Caki2 (cell line): ENCODE measurements around the gene SGSM1. TPM values are rescaled to one million over a fixed set of nuclear protein-coding genes. Genes with fewer than 3 reads are reported as not detected.
A peak's percentile ranks its signal among the peaks of the same experiment; 100 is the strongest.

Experiments used
- DNase-seq: peaks from one replicate; pipeline ENCODE4 v3.0.0-alpha.2; 2015; ENCODE audit warnings: low read depth
- in situ Hi-C: cut with HindIII; loops from 2 replicates; pipeline ENCODE4 v1.10.0; 2016; ENCODE audit warnings: low sequenced_read_pairs, low pct_unique_long_range_greater_than_20kb, mixed read lengths
- total RNA-seq: library from RNA; depleted of rRNA; stranded (reverse); fragments of >200 nt; shearing (Covaris generic); gene quantifications from 2 replicates; pipeline ENCODE4 v1.2.3, GENCODE V29; 2014; ENCODE audit warnings: low replicate concordance; rRNA removed

SGSM1 gene
- total RNA-seq, 1 experiment from 2014 or later: 0.27 TPM

GRCh38 chr22:24961217-24961844, 155.3 kb downstream of the SGSM1 start:
- in situ Hi-C loops: no loop called here

GRCh38 chr22:24962094-24962493, 156.1 kb downstream of the SGSM1 start:
- no peak for DNase-seq
- in situ Hi-C loops: no loop called here

More at GRCh38 chr22:24961217-24961844, 155.3 kb downstream of the SGSM1 start:
- no peak for DNase-seq

- in situ Hi-C loops: no loop called here
- no peak for DNase-seq
These were observed 156.8 kb downstream of the SGSM1 start for GRCh38 chr22:24962835-24963234.

- in situ Hi-C loops: no loop called here
- DNase-seq: no peak
These were observed 158.4 kb downstream of the SGSM1 start for GRCh38 chr22:24964441-24964840.

DNA sequence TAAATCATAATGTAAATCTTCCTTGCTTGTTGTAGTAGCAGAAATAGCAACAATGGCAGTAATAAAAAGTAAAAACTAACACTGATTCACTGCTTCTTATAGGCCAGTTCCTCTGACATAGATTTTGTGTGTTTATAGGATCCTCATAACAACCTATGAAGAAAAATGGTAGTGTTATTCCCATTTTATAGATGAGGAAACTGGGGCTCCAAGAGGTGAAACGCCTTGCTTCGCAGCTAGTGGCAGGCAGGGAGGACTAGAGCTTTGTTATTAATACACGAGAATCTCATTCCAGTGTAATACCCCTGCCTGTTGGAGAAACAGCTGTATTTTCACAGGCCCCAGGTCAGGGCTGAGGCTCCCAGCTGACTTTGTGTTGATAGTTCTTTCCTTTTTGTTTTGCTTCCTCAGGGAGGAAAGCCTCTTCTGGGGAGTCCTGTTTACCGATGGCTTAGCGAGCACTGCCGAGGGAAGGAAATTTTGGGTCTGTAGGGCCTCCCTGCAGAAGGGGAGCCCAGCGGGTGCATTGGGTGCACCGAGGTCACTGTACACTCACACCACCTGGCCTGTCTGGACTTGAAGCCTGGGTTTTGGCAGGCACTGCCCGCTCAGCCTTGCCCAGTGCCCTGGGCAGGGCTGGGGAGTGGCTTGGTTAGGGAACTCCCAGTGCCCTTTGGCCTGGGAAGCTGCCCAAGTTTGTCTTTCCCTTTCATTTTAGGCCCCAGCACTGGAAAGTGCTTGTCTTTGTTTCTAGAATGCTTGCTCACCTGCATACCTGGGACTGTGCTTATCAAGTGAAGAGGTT, 160.0 kb downstream of the SGSM1 start:
- in situ Hi-C loops: no loop called here
- DNase-seq: peak; percentile 69

GRCh38 chr22:24968066-24968561, 162.1 kb downstream of the SGSM1 start:
- DNase-seq: peak; percentile 63
- in situ Hi-C loops: no loop called here

DNA sequence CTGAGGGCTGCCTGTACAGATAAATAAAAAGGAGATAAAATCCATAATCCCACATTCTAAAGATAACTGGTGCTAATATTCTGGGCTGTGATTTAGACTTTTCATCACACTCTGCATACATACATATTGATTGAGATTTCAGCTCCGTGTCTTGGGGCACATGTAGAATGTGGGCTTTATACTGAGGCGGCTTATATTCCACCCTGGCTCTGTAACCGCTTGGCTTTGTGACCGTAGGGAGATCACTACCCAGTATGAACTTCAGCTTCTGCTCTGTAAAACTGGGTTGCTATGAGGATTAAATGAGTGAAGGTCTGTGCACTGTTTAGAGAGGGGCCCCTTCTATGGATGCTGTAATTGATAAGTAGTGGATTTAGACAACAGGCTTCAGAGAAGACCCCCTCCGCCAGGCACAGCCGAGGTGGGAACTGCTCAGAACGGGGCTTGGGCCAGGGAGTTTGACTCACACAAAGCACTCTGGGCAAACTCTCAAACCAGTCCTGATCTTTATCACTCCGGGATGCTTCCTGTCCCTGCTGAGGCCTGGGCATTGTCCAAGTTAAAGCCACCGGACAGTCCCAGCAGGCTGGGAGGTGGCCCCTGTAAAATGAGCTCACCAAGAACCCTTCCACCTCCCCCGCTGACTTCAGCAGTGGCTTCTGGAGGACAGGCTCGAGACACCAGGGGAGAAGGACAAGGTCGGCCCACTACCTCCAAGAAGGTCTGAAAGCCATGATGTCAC, 163.7 kb downstream of the SGSM1 start:
- no peak for DNase-seq
- in situ Hi-C loops: no loop called here

GRCh38 chr22:24972369-24972768, 166.4 kb downstream of the SGSM1 start:
- DNase-seq: no peak
- in situ Hi-C loops: no loop called here

- in situ Hi-C loops: no loop called here
- no peak for DNase-seq
These were observed 167.9 kb downstream of the SGSM1 start for GRCh38 chr22:24973872-24974271.

GRCh38 chr22:24975125-24975640, 169.2 kb downstream of the SGSM1 start:
- in situ Hi-C loops: no loop called here
- DNase-seq: no peak

GRCh38 chr22:24975813-24976341, 169.9 kb downstream of the SGSM1 start:
- in situ Hi-C loops: no loop called here
- no peak for DNase-seq

DNA sequence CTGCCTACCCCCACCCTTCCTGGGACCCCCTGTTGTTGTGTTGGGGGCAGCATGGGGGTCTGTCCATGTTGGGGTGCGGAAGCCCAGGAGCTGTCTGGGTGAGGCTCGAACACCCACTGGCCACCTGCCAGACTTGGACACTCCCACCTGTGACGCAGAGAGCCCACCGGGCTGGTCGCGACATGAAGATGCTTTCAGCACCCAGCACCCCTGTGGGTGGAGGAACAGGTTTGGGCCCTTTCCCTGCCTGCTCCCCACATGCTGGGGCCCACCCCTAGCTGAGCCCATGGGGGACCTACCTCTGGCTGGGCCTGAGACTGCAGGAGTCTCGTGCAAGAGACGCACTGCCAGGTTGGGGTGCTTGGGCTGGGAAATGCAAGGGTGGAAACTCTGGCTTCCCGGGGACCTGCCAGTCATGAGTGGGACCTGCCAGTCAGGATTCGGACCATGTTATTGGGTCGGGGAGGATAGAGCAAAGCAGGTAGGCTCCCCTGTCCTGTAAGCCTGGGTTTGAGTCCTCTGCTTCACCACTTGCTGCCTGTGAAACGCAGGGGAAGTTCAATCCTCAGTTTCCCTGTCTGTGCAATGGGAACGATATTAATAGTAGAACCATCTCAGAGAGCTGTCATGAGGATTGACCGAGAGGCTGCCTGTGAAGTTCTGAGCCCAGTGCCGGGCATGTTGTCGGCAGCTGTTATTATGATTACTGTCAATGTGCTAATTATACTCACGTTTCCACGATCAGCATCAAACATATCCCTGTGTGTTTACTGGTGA, 170.6 kb downstream of the SGSM1 start:
- in situ Hi-C loops: no loop called here

More for the DNA sequence above, 170.6 kb downstream of the SGSM1 start:
- DNase-seq: no peak

Other genes starting within 250 kb of the SGSM1 start
- gene LRRC75B, start 213.1 kb upstream of the SGSM1 start, total RNA-seq: 10.0 and 19.3 TPM in 2 replicates
- 396 and 486 TPM in 2 replicates for gene GGT1, start 203.0 kb upstream of the SGSM1 start, total RNA-seq
- not detected in 2 replicates for gene PIWIL3, start 31.5 kb upstream of the SGSM1 start, total RNA-seq
- gene LHFPL7, start 140.5 kb downstream of the SGSM1 start, total RNA-seq: not detected in 2 replicates
- 8.1 and 11.7 TPM in 2 replicates for gene KIAA1671, start 146.5 kb downstream of the SGSM1 start, total RNA-seq